NCI-H526 (cell line): ENCODE results near the gene FADS2.
A peak's percentile ranks its signal among the peaks of the same experiment; 100 is the strongest.

ENCODE experiments used
- DNase-seq, 2 experiments: peaks; one replicate each; lab custom pipeline; 2025; lab: John Stamatoyannopoulos, UW

Gene FADS2

DNA sequence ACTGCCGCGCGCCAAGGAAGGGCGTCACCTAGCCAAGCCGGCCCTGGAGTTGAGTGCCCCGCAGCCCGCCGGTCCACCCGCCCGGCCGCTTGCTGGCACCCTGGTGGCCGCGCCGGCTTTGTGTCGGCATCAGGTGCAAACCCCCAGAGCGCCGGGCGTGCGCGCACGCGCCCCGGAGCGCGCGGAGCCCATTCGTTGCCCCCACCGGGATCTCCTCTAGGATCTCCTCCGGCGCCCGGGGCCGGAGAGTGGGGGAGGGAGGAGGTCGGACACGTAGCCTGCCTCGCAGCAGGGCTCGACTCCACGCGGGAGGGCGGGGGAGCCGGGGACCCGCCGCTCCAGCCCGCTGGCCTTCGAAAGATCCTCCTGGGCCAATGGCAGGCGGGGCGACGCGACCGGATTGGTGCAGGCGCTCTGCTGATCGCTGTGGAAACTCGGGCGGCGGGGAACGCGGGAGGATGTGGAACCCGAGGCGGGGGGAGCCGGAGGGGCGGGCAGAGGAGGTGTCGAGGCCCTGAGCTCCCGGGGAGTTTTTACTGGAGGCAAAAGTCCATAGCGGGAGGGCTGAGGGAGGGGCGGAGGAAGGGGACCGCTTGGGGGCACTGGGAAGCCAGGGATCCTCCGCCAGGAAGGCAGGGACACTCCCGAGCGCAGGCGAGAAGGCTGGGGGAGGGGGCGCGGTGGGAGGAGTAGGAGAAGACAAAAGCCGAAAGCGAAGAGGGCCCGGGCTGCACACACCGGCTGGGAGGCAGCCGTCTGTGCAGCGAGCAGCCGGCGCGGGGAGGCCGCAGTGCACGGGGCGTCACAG, at the start of gene FADS2:
FADS2 (plus strand) TSS at position 730 of the 808 bp plus-strand sequence. CDS start 91 bp downstream, outside the sequence.
- DNase-seq, result peak; percentile 93 to 99

DNA sequence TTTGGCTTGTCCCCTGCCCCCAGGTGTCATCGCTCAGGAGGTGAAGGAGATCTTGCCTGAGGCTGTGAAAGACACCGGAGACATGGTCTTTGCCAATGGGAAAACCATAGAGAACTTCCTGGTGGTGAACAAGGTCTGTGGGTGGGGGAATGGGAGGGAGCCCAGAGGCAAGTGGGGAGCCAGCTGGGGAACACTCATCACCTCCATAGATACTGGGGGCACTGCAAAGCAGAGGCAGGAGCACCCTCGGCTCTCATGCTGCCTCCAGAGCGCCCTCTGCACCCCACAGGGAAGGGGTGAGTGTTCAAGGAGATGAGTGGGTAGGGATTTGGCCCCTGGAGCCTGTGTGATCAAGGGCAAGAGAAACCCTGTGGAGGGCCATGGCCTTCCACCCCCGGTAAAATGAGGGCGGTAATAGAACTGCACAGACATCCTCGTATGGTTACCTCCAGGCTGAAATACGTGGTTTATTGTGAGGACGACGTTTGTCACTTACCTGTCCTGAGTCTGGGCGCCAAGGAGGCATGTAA, 49.7 kb upstream of the FADS2 start:
- no peak for DNase-seq

DNA sequence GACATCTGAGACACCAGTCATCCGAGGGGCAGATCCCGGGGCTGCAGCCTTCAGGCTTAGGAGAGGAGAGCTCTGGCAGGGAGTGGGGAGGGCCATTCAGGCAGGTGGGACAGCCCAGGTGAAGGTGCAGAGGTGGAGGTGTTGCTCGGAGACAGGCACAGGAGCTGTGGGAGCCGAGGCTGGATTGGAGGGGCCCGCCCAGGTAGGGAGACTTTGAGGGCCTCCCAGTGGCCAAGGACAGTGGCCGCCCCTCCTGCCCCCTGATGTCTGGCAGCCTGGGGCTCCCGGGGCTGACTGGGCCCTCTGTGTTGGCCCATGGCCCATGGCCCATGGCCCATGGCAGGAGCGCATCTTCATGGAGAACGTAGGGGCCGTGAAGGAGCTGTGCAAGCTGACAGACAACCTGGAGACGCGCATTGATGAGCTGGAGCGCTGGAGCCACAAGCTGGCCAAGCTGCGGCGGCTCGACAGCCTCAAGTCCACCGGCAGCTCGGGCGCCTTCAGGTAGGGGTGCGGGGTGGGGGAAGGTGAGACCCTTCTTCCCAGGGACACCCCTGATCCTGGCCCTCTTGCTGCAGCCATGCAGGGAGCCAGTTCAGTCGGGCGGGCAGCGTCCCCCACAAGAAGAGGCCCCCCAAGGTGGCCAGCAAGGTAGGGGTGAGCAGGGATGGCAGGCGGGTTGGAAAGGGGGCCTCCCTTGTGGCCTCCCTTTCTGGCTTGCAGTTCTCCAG, 49.0 kb upstream of the FADS2 start:
- DNase-seq, result no peak

DNA sequence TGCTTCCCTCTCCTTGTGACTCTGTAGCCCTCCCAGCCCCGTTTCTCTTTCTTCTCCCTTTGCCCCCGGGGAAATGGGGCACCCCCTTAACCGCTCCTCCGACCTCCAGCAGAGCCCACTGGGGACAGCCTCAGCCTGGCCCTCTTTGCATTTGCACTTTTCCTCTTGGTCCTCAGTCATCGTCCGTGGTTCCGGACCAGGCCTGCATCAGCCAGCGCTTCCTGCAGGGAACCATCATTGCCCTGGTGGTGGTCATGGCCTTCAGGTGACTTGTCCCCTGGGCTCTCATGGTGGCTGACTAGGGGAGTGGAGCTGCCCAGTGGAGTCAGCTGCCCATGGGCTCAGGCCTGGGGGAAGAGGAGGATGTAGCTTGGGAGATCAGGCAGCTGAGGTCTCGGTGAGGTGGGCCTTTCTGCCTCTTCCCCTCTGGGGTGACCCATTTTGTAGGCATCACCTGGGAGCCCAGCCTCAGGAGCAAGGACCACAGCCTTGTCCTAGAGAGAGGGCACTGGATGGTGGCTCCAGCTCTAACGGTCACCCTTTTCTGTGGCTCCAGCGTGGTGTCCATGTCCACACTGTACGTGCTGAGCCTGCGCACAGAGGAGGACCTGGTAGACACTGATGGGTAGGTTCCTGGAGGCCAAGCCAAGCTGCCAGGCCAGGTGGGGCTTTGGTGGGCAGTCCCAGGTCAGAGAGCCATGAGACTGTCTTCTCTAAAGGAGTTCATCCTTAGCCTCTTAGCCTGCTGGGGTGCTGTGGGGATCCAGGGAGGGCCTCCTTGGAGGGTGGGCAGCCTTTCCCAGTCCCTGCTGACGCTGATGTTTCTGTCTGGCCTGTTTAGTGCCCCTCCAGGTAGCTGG, 48.2 kb upstream of the FADS2 start:
- no peak for DNase-seq

DNA sequence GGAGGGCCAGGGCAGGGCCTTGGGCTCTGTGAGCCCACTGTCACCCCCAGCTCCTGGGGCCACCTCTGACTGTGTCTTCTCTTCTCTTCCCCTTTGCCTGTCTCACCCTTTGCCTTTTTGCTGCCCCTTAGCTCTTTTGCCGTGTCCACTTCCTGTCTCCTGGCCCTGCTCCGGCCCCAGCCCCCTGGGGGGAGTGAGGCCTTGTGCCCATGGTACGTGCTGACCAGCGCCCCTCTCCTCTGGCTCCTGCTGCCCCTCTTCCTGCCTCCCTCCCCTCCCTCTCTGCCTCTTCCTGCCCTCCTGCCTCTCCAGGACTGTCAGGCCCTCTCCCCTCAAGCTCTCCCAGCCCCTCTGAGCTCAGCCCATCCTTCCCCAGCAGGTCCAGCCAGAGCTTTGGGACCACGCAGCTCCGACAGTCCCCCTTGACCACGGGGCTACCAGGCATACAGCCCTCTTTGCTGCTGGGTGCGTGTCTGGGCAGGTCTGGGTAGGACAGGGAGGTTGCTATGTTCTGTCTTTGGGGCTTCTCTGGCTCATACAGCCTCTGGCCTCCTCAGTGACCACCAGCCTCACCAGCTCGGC, 47.4 kb upstream of the FADS2 start:
- DNase-seq, result no peak

DNA sequence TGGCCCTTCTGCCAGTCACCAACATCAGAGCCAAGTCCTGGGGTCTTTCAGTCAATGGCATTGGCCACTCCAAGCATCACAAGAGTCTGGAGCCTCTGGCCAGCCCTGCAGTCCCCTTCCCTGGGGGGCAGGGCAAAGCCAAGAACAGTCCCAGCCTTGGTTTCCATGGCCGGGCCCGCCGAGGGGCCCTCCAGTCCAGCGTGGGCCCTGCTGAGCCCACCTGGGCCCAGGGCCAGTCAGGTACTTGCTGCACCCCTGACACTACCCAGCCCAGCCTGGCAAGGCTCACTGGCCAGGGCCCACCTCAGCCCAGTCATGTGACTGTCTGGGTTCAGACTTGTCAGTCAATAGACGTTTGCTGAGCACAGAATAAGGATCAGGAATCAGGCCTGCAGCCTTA, 46.5 kb upstream of the FADS2 start:
- DNase-seq, result no peak

DNA sequence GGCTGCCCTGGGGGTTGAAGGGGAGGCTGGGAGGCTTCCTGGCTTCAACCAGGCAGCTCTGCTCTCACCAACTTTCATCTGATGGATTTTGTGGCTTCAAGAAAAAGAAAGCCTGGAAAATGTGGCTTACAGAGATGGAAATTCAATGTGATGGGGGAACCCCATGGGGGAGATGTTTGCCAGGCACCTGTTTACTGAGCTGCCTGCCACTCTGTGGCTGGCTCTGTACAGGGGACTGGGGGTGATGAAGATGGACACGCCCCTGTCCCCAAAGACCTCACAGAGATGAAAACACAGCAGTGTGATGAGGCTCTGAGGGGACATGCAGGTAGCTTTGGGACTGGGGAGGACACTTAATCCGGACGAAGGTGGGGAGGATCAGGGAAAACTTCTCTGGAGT, 45.8 kb upstream of the FADS2 start:
- DNase-seq, result no peak

DNA sequence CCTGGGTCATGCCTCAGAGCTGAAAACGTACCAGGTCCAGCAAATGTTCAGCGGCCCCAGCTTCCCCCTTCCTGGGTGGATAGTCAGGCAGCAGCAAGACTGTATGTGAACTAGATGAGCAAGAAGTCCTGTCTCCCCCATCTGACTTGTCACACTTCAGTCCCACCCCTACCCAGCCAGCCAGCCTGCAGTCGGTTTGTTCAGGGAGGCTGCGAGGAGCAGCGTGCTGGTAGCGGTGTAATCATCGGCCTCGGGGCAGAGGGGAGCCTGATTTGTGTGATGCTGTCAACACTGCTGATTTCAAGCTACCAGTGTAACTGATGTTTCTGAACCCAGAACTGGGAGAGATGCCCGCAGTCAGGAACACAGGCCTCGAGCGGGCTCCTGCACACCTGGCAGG, 45.3 kb upstream of the FADS2 start:
- DNase-seq, result no peak

DNA sequence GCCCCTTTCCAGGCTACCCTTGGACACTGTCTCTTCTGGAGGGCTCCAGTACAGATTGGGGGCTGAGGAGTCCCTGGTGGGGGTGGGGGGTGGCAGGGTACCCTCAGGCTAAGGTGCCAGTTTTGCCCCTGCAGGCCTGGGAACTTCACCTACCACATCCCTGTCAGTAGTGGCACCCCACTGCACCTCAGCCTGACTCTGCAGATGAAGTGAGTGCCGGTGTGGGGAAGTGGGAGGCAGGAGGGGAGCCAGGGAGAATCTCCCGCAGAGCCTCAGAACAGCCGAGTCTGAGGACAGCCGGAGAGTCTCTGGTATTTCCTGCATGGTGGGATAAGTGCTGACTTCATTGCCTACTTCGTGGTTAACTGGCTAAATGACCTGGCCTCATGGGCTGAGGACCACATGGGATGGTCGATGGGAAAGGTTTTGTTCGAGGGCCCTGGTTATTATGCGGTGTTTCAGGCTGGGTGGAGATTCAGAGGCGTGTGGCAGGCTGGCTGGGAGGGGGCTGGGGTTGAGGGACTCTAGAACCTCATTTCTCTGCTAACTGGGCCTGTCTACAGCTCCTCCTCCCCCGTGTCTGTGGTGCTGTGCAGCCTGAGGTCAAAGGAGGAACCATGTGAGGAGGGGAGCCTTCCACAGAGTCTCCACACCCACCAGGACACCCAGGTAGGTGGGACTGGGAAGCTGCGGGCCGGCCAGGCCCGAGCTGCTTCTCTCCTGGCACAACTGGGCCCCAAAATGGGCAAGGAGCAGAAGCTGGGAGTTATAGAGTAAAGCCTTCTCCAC, 44.2 kb upstream of the FADS2 start:
- DNase-seq, result no peak

DNA sequence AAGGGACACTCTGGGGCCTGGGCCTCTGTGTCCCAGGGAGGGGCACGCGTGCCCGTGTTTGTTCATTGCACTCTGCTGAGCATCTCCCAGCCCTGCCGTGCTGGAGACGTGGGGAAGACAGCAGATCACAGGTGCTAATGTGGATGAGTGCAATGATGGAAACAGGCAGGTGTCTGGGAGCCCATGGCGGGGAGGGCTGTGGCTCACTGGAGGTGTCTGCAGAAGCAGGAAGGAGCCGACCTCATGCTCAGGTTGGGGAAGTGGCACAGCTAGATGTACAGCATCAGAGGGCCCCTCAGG, 43.6 kb upstream of the FADS2 start:
- no peak for DNase-seq

DNA sequence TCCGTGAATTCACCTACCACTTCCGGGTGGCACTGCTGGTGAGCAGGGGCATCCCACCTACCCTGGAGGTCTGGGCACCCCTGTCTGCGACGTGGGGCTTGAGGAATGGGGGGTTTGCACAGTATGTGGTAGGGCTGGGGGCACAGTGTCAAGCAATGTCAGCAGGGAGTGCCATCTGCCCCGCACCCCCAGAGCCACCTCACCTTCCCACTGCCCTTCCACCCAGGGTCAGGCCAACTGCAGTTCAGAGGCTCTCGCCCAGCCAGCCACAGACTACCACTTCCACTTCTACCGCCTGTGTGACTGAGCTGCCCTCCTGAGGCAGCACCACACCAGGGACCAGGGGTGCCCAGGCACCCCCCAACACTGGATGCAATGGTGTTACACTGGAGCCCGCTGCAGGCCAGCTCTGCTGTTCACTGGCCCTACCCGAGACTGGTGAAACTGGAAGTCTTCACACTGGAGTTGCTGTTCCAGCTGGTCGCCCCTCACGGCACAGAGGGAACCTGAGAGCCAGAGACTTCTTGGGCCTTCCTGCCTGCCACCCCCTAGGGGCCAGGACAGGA, 42.2 kb upstream of the FADS2 start:
- DNase-seq, result no peak

DNA sequence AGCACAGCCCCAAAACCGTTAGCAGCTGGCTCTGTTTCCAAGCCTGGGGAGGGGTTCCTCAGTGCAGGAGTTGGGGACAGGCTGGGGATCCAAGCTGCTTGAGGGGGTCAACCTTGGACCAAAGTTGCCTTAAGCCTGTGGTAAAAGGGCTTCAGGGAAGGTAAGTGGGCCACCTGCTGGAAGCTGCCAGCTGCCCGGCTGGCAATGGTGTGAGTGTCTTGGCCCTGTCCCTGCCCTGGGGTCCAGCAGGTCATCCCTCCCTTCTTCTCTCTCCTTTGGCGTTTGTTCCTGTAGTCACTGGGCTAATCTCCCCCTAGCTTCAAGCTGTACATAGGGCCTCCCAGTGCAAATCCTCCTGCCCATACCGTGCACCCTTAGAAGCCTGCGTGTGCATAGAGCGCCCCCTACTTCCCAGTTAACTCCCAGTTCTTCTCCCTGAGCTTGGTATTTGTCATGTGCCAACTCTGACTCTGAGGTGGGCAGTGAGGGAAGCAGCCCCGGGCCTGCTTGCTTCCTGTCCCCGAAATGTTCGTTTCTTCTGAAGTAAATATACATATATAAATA, 40.1 kb upstream of the FADS2 start:
- DNase-seq, result peak; percentile 47 to 82

DNA sequence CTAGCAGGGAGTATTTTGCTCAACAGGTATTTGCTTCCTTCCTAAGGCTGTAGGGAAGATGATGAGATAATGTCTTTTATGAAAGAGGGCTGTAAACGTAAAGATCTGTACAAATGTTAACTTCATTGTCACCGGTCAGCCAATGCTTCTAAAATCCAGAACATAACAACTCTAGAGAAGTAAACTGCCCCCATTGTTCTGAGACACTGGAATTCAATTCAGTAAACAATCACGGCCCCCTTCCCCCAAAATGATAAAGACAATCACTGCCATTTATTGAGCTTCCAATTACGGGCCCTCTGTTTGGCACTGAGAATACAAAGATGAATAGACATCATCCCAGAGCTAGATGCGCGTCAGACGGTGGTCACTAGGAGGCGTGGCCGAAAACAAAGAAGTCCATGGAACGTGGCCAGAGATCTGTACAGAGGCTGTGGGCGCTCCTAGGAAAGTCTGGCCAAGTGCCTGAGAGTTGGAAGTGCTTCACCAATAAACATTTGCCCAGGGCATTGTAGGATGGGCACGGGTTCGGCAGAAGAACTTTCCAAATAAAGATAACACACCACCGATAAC, 36.3 kb upstream of the FADS2 start:
- DNase-seq, result peak; percentile 65 to 71

DNA sequence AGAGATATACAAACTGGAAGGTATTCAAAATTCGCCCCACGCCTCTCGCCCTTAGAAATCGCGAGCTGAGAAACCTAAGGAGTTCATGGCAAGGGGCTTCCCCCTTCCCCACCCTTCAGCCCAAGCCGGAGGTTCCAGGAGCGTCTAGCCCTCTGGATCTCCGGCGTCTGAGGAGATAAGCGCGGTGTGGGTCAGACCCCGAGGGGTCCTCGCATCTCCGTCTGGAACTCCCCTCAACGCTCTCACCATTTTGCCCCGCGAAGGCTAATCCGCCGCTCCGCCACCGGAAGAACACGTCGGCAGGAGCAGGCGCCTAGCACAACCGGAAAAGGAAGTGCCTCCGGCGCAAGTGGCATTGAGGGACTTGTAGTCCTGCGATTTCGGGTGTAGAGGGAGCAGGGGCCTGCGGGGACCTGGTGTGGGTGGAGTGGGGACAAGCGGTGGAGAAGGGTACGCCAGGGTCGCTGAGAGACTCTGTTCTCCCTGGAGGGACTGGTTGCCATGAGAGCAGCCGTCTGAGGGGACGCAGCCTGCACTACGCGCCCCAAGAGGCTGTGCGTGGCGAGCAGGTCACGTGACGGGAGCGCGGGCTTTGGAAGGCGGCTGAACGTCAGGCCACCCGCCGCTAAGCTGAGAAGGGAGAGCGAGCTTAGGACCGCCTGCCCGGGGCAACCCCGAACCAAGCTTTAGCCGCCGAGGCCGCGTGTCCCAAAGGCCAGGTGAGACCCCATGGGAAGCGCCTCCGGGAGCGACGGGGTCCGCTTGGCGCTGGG, 35.6 kb upstream of the FADS2 start, which contains the start of the genes FEN1 and TMEM258:
FEN1 (plus strand) TSS at position 602 of the 773 bp plus-strand sequence. CDS start 2,451 bp downstream, outside the sequence.
TMEM258 (minus strand) TSS at position 290 of the 773 bp plus-strand sequence; CDS start at position 249, 41 bp downstream.
- DNase-seq, result peak; percentile 95 to 97

DNA sequence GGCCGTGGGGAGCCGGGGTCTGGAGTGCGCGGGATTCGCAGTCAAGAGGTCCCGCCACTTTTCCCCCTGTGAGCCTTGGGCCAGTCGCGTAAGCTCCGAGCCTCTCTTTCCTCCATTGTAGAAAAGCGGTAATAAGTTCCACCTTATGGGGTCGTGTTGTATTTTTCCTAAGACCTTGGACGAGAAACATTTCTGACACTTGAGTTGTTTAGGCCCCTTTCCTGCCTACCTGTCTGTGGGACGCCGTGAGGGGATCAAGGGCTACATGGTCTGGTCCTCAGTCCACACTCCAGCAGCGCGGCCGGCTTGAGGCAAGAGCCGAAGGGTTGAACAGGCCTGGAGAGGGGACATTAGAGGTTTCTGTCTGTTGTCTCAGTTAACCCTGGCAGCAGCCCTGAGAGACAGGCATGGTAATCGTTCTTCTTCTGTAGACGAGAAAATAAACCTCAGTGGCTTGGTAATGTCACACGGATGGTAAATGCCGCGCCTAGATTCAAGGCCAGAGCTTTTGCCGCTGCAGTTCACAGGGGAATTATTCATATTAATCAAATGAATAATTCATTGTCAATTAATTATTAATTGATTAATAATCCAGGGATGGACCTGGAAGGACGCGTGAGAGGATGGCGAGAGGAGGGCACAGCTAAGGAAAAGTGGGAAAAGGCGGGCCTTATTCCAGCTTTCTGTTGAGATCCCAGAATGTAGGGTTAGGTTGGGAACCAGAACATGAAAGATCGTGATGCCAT, 34.8 kb upstream of the FADS2 start:
- peak; percentile 64 to 65 for DNase-seq

DNA sequence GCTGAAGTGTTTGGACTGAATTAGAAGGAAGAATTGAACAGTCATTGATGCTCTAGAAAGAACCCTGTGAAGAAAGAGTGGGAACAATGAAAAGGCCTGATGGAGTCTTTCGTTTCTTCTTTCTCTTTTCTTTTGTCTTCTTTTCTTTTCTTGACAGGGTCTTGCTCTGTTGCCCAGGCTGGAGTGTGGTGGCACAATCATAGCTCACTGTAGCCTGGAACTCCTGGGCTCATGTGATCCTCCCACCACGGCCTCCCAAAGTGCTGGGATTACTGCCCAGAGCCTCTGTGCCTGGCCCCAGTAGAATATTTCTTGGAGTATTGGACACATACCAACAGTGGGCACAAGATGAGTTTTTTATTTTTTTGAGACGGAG, 34.3 kb upstream of the FADS2 start:
- no peak for DNase-seq

DNA sequence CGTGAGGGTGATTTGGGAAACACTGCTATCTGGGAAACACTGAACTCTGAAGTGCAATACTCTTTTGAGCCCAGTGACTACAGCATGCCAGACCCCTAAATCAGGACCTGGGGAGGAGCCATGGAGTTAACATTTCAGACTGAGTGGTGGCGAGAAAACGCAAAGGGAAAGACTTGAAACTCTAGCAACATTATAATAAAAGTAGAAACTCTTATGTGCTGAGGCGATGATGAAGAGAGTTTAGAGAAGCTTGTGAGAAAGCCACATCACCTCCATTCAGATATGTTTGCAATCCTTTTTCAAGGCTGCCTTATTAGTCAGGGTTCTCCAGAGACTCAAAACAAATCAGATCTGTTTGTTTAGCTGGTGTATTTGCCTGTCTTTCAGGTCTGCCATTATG, 33.5 kb upstream of the FADS2 start:
- no peak for DNase-seq

DNA sequence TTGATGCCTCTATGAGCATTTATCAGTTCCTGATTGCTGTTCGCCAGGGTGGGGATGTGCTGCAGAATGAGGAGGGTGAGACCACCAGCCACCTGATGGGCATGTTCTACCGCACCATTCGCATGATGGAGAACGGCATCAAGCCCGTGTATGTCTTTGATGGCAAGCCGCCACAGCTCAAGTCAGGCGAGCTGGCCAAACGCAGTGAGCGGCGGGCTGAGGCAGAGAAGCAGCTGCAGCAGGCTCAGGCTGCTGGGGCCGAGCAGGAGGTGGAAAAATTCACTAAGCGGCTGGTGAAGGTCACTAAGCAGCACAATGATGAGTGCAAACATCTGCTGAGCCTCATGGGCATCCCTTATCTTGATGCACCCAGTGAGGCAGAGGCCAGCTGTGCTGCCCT, 32.6 kb upstream of the FADS2 start:
- DNase-seq, result no peak
